ENCODE measurements around the gene CTNNA3. TPM values are rescaled to one million over a fixed set of nuclear protein-coding genes. Genes with fewer than 3 reads are reported as not detected.

CTNNA3 gene
- total RNA-seq, 2 experiments from 2014 or later, result 0.30 TPM; not detected in 1

DNA sequence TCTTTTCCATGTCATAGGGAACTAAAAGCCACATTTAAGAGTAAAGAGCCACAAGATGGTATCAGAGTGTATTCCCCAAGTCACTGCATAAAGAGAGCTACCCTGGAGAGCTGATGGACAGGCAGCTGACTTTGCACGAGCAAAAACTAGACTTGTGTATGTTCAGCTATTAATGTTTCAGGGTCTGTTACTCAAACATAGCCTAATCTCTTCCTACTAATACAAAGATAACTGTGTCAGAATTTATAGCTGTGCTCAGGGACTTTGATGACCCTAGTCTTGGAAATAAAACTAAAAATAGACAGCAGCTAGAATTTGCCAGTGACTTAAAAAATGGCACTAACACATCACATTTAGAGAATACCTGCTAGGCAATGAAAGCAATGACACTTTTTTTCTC lies 815.7 kb downstream of the CTNNA3 start:
- ChIA-PET POLR2A (no interaction called here), CTCF (no interaction called here)
- DNase-seq (no peak), ATAC-seq (no peak)
- Mint-ChIP-seq H3K4me3 (no peak overlapping the region), H3K9me3 (ENCODE audit: low read depth) (no peaks in the 10 kb centered on the region), H3K27ac (no peak overlapping the region), H3K4me1 (no peaks in the 10 kb centered on the region), H3K36me3 (ENCODE audit: low read depth) (no peaks in the 10 kb centered on the region), H3K27me3 (no peaks in the 10 kb centered on the region)
- intact Hi-C loops (cut with DNase I, micrococcal nuclease), result no loop called here

DNA sequence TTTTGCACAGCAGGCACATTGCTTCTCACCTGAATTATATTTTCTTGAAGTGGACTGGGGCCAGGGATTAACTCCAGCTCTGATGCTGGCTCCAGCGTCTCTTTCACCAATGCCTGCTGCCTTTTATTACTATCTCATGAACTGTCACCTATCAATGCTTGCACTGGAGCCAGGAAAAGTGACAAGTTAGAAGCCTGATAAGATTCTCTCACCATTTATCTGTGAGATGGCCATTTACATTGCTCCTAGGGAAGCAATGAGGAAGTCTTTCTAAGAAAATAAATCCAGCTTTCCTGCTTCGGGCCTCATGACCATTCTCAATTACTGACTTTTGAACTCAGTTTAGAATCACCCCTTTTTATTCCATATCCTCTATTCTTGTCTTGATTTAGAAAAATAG lies 818.6 kb downstream of the CTNNA3 start:
- no peaks in the 10 kb centered on the region for H3K9me3 Mint-ChIP-seq (ENCODE audit: low read depth)
- ChIA-PET POLR2A (no interaction called here), CTCF (no interaction called here)
- DNase-seq, result no peak
- no peak overlapping the region for H3K4me3 Mint-ChIP-seq
- H3K4me1 Mint-ChIP-seq, result no peaks in the 10 kb centered on the region
- no peak for ATAC-seq
- no peak overlapping the region for H3K27ac Mint-ChIP-seq
- intact Hi-C loops (cut with DNase I, micrococcal nuclease), result no loop called here
- H3K27me3 Mint-ChIP-seq, result no peaks in the 10 kb centered on the region
- H3K36me3 Mint-ChIP-seq (ENCODE audit: low read depth), result no peaks in the 10 kb centered on the region

DNA sequence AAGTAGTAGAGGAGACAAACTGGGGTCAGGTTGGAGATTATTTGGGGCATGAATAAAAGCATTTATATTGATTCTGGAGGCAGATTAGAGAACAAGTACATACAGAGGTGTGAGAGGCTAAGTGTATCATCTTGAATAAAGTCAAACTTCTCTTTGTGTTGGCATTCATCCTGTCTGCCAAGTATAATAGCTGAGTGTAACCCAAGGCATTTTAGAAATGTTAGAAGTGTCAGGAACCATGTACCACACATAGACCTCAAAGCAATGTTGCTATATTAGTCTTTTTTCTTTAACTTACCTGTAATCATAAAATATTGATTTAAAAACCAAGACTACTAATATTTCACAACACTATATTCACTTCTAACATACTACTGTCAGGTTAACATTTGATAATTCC lies 826.4 kb downstream of the CTNNA3 start:
- intact Hi-C loops (cut with DNase I, micrococcal nuclease), result no loop called here
- DNase-seq, result no peak
- no peak overlapping the region for H3K27ac Mint-ChIP-seq
- CTCF ChIA-PET, result no interaction called here
- H3K4me1 Mint-ChIP-seq, result no peaks in the 10 kb centered on the region
- no peaks in the 10 kb centered on the region for H3K9me3 Mint-ChIP-seq (ENCODE audit: low read depth)
- ATAC-seq, result no peak
- H3K4me3 Mint-ChIP-seq, result no peak overlapping the region
- no peaks in the 10 kb centered on the region for H3K27me3 Mint-ChIP-seq
- H3K36me3 Mint-ChIP-seq (ENCODE audit: low read depth), result no peaks in the 10 kb centered on the region
- POLR2A ChIA-PET, result no interaction called here

DNA sequence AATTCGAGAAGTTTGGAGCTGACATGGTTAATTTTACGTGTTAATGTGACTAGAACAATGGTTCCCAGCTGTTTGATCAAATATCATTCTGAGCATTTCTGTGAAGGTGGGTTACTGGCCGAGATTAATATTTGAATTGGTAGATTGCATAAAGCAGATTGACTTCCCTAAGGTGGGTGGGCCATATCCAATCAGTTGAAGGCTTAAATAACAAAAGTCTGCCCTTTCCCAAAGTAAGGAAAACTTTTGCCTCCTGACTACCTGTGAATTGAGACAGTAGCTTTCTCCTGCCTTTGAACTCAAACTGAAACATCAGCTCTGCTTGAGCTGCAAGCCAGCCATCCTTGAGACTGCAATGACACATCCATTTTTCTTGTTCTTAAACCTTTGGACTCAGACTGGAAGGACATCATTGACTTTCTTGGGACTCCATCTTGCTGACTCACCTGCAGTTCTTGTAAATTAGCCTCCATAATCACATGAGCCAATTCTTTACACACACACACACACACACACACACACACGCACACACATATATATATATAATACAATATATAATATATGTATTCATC lies 833.2 kb downstream of the CTNNA3 start:
- POLR2A ChIA-PET, result no interaction called here
- CTCF ChIA-PET, result interaction anchor here (0.6 kb wide), 1 partner anchor 712 kb away, joined by 3 read pairs; no protein-coding TSS in a partner anchor
- Mint-ChIP-seq H3K27me3 (no peaks in the 10 kb centered on the region), H3K36me3 (ENCODE audit: low read depth) (no peaks in the 10 kb centered on the region), H3K4me3 (no peak overlapping the region), H3K27ac (no peak overlapping the region), H3K9me3 (ENCODE audit: low read depth) (peaks cover under 1% of the 10 kb centered on the region), H3K4me1 (no peaks in the 10 kb centered on the region)
- DNase-seq (no peak), ATAC-seq (no peak)
- intact Hi-C loops (cut with DNase I, micrococcal nuclease), result no loop called here

DNA sequence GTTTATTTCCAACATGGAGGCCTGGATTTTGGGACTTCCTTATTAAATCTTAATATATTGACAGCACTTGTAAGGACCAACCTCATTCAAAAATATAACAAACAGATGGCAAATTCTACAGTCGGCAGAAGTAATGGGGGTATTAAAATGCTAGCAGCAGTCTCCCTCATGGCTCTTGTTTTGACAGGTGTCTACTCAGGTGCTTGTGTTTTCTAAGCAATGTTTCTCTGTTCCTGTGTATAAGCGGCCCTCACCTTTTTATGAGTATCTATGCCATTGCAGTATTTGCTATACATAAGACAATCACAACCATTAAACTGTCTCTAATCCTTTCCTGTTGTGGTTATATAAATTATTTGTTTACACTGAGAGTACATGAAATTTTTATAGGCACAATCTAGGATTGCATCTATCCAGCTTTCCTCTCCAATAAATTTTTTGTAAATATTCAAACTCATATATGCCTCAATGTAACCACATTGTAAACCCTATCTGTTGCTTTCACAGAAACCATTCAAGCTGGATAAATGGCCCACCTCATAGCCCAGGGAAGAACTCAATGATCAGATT lies 835.5 kb downstream of the CTNNA3 start:
- Mint-ChIP-seq H3K4me1 (no peaks in the 10 kb centered on the region), H3K4me3 (no peak overlapping the region), H3K27me3 (no peaks in the 10 kb centered on the region), H3K36me3 (ENCODE audit: low read depth) (no peaks in the 10 kb centered on the region), H3K27ac (no peak overlapping the region), H3K9me3 (ENCODE audit: low read depth) (peaks cover 2% of the 10 kb centered on the region)
- no peak for ATAC-seq
- POLR2A ChIA-PET, result no interaction called here
- intact Hi-C loops (cut with DNase I, micrococcal nuclease), result no loop called here
- no peak for DNase-seq
- CTCF ChIA-PET, result no interaction called here

DNA sequence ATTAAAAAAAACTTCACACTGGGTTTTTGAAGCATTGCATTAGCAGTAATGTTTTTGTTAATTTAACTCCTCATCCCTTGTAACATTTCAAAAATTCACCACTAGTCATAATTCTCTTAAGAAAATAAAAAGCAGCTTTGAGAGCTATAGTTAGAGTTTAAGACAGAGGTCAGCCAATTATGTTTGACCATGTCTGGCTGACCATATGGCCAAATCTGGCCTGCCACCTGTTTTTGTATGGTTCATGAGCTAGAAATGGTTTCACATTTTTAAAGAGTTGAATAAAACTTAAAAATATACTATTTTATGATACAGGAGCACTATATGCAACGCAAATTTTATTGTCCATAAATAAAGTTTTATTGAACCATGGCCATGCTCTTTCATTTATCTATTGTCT lies 843.2 kb downstream of the CTNNA3 start:
- ATAC-seq (no peak), DNase-seq (no peak)
- CTCF ChIA-PET, result no interaction called here
- intact Hi-C loops (cut with DNase I, micrococcal nuclease), result no loop called here
- Mint-ChIP-seq H3K9me3 (ENCODE audit: low read depth) (peaks cover 1% of the 10 kb centered on the region), H3K4me3 (no peak overlapping the region), H3K4me1 (no peaks in the 10 kb centered on the region), H3K27ac (no peak overlapping the region), H3K36me3 (ENCODE audit: low read depth) (no peaks in the 10 kb centered on the region), H3K27me3 (no peaks in the 10 kb centered on the region)
- POLR2A ChIA-PET, result no interaction called here

DNA sequence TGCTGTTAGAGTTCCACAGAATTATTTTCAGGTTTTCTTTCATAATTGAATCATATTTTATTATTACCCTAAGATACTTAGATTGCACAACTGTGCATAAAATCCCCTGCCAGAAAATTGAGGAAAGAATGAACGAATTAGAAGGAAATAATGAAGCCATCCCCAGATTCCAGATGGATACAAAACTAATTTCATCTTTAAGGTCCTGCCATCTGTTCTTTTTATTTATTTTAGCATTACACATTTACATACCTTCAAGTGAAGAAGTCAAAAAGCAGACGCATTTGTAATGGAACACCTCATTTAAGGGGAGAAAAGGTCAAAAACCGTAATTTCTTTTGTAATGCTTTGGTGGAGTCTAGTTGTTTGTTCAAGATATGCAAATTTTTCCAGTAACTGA lies 847.1 kb downstream of the CTNNA3 start:
- H3K27ac Mint-ChIP-seq, result no peak overlapping the region
- intact Hi-C loops (cut with DNase I, micrococcal nuclease), result no loop called here
- H3K9me3 Mint-ChIP-seq (ENCODE audit: low read depth), result no peaks in the 10 kb centered on the region
- no peaks in the 10 kb centered on the region for H3K4me1 Mint-ChIP-seq
- H3K27me3 Mint-ChIP-seq, result no peaks in the 10 kb centered on the region
- ATAC-seq (no peak), DNase-seq (no peak)
- POLR2A ChIA-PET, result no interaction called here
- H3K4me3 Mint-ChIP-seq, result no peak overlapping the region
- CTCF ChIA-PET, result no interaction called here
- H3K36me3 Mint-ChIP-seq (ENCODE audit: low read depth), result no peaks in the 10 kb centered on the region

DNA sequence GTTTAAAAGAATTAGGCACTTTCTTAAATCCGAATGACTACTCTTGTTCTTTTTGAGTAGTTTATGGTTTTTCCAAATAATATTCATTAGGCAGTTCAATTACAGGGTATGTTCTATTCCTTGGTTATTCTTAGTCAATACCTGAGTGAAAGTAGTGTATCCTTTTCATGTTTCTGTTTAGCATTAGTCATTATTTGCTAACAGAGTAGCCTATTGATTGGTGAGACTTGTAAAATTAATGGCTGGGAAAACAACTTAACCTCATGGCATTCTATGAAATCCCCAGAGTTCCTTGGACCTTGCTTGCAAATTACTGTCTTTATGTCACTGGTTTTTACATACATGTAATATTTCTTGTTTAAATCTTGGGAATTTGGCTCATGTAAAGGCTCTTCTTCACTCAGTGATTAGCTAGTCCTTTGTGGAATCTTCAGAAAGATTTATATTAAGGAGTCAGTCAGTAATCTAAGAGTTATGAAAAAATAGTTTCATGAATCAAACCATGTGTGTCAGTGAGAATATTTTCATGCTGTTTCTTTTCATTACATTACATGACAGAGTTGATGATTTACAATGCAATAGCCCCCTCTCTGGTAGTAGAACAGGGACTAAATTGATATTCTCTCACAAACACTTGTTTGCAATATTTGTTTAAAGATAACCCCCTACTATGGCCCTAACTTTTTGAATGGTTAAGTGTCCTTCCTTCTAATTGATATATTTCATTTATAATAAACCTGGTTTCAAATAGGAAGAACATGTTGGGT lies 851.6 kb downstream of the CTNNA3 start:
- no peaks in the 10 kb centered on the region for H3K27me3 Mint-ChIP-seq
- no peaks in the 10 kb centered on the region for H3K36me3 Mint-ChIP-seq (ENCODE audit: low read depth)
- H3K4me1 Mint-ChIP-seq, result no peaks in the 10 kb centered on the region
- no peak overlapping the region for H3K4me3 Mint-ChIP-seq
- H3K27ac Mint-ChIP-seq, result no peak overlapping the region
- CTCF ChIA-PET, result interaction anchor here (0.5 kb wide), 1 partner anchor 649 kb away, joined by 3 read pairs; no protein-coding TSS in a partner anchor
- intact Hi-C loops (cut with DNase I, micrococcal nuclease), result no loop called here
- no peak for DNase-seq
- POLR2A ChIA-PET, result no interaction called here
- no peaks in the 10 kb centered on the region for H3K9me3 Mint-ChIP-seq (ENCODE audit: low read depth)
- ATAC-seq, result no peak

DNA sequence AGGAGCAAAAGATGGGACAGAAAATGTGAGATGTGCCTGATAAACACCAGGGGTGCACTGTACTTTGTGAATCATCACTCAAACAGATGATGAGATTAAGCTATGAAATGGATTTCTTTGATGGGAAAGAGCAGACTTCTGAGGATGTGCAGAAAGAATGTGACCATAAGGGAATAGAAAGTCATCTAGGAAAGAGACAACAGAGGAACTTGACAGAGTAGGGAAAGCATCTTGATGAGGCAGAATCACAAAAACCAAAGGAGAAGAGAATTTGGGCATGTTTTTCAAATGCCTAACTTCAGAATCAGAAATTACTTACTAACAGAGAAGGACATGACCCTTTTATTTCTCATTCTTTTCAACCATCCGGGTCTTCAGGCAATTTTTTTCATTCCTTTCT lies 852.6 kb downstream of the CTNNA3 start:
- Mint-ChIP-seq H3K4me1 (no peaks in the 10 kb centered on the region), H3K4me3 (no peak overlapping the region), H3K36me3 (ENCODE audit: low read depth) (no peaks in the 10 kb centered on the region), H3K27ac (no peak overlapping the region), H3K27me3 (no peaks in the 10 kb centered on the region), H3K9me3 (ENCODE audit: low read depth) (no peaks in the 10 kb centered on the region)
- ATAC-seq (no peak), DNase-seq (no peak)
- POLR2A ChIA-PET, result no interaction called here
- intact Hi-C loops (cut with DNase I, micrococcal nuclease), result no loop called here
- CTCF ChIA-PET, result no interaction called here

DNA sequence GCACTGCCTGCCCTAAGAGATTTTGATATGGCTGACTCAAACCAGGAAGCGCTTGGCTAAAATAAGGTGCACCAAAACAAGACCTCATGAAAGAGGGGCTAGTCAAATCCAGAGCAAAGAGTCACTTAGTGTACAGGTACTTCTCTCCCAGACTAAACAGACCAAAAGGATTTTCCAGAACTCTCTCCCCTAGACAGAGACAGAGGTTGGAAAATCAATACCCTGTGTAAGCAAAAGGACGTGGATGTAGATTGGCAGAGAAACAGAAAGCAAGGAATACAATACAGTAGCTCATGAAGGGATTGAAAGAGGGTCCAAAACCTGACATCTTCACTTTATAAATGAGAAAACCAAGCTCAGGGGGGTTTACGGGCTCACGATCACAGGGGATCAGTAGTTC lies 853.1 kb downstream of the CTNNA3 start:
- no peaks in the 10 kb centered on the region for H3K9me3 Mint-ChIP-seq (ENCODE audit: low read depth)
- DNase-seq, result no peak
- no peaks in the 10 kb centered on the region for H3K36me3 Mint-ChIP-seq (ENCODE audit: low read depth)
- intact Hi-C loops (cut with DNase I, micrococcal nuclease), result no loop called here
- ATAC-seq, result no peak
- H3K4me1 Mint-ChIP-seq, result no peaks in the 10 kb centered on the region
- no peak overlapping the region for H3K4me3 Mint-ChIP-seq
- H3K27me3 Mint-ChIP-seq, result no peaks in the 10 kb centered on the region
- ChIA-PET CTCF (no interaction called here), POLR2A (no interaction called here)
- no peak overlapping the region for H3K27ac Mint-ChIP-seq

DNA sequence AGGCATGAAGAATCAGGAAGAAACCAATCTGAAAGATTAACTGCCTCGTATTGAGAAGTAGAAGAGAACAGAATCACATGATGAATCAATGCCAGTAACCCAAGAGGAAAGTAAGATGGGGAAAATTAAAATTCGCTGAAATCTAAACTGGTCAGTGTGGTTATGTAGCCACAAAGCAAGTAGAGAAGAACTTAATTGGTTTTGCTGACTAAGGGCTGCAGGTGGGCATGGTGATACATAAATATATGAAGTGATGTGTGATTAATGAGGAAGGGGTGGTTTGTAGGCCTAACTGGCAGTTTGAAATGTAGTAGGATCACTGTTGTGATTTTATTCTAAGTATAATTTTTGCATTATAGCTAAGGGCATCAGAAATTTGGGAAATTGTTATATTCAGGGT lies 853.6 kb downstream of the CTNNA3 start:
- no peak for ATAC-seq
- no peak for DNase-seq
- Mint-ChIP-seq H3K27ac (no peak overlapping the region), H3K36me3 (ENCODE audit: low read depth) (no peaks in the 10 kb centered on the region), H3K4me3 (no peak overlapping the region), H3K4me1 (no peaks in the 10 kb centered on the region), H3K27me3 (no peaks in the 10 kb centered on the region), H3K9me3 (ENCODE audit: low read depth) (no peaks in the 10 kb centered on the region)
- intact Hi-C loops (cut with DNase I, micrococcal nuclease), result no loop called here
- POLR2A ChIA-PET, result no interaction called here
- CTCF ChIA-PET, result no interaction called here

DNA sequence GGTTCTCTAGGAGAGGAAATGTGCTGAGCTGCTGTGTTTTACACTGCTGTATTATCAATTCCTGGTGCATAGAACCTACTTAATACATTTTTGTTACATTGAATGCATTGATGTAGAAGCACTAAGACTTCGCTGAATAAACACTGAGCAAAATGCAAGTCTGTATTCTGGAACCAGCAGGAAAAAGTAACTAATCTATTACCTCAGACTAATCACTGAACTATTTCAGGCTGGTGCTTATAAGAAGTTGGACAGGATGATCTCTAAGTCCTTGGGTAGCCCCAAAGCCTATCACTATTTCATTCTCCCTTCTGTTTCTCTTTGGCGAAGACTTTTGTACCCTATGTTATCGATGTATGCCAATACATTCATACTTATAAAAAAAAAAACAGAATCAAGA lies 857.3 kb downstream of the CTNNA3 start:
- Mint-ChIP-seq H3K27me3 (no peaks in the 10 kb centered on the region), H3K4me1 (no peaks in the 10 kb centered on the region), H3K36me3 (ENCODE audit: low read depth) (no peaks in the 10 kb centered on the region), H3K4me3 (no peak overlapping the region), H3K27ac (no peak overlapping the region), H3K9me3 (ENCODE audit: low read depth) (peaks cover 2% of the 10 kb centered on the region)
- ChIA-PET POLR2A (no interaction called here), CTCF (no interaction called here)
- intact Hi-C loops (cut with DNase I, micrococcal nuclease), result no loop called here
- no peak for ATAC-seq
- no peak for DNase-seq

All from activated CD4-positive, alpha-beta T cell treated with anti-CD3 and anti-CD28 coated beads for 36 hours (primary cell).